NT2/D1 (cell line): ENCODE data around the gene CLDN2.

Source experiments
- SUZ12 ChIP-seq: IDR thresholded peaks from 2 replicates; pipeline ENCODE4 v1.6.1; 2011; ENCODE audit not compliant: insufficient read length, insufficient read depth; ENCODE audit errors: extremely low read depth
- YY1 ChIP-seq: IDR thresholded peaks from 2 replicates; pipeline ENCODE4 v1.6.1; 2011; ENCODE audit not compliant: insufficient read length, insufficient read depth
- ZNF274 ChIP-seq: IDR thresholded peaks from 2 replicates; pipeline ENCODE4 v1.6.1; 2011; ENCODE audit warnings: mild to moderate bottlenecking, low read depth, low read length

GRCh38 chrX:106931831-106932491 is 11.8 kb downstream of the CLDN2 start:
- no peak for TF ChIP-seq ZNF274
- TF ChIP-seq YY1: no peak
- no peak for TF ChIP-seq SUZ12
